K562 (cell line): Measurements from ENCODE around the gene ECPAS. TPM values are rescaled to one million over a fixed set of nuclear protein-coding genes. Genes with fewer than 3 reads are reported as not detected.
A peak's percentile ranks its signal among the peaks of the same experiment; 100 is the strongest.

ENCODE experiments used
- ATAC-seq: fragments of 200-7000 bp; cut with Tn5 transposase; 3 replicates; pipeline ENCODE4 v1.9.1; 2020; ENCODE audit warnings: moderate library complexity
- BruUV-seq: library from RNA; stranded (reverse); fragments of 400-500 nt; replicated peaks from 2 replicates; lab custom pipeline; 2021; lab: Mats Ljungman, UMichigan
- CTCF ChIA-PET: fragments of 300-600 bp; formaldehyde crosslinking; extraction: SDS; loops from one replicate; lab custom pipeline; 2021; ENCODE audit warnings: low intra/inter-chr PET ratio; lab: Yijun Ruan, JAX
- POLR2A ChIA-PET: fragments of 300-600, 350-650 bp; sonication (Branson Sonifier 250); formaldehyde crosslinking; extraction: SDS; loops from one replicate; lab custom pipeline; 2021; ENCODE audit warnings: antibody characterized with exemption, inconsistent platforms; lab: Yijun Ruan, JAX
- DNase-seq, 4 experiments: peaks; one replicate each; pipeline versions ENCODE4 v3.0.0 to v3.0.0-alpha.2; 2011 to 2018; ENCODE audit warnings: low spot score in 3 of 4, mixed read lengths in 3 of 4; ENCODE audit errors: extremely low read depth in 1 of 4
- FAIRE-seq: peaks from 2 replicates; lab custom pipeline; 2011; peaks lifted over from hg19 to GRCh38; lab: Jason Lieb, UNC
- H2AFZ ChIP-seq: 2 replicates; pipeline ENCODE4 v1.6.0; 2011; ENCODE audit warnings: low read depth, low read length, control low read depth, inconsistent platforms
- H3K27ac ChIP-seq: fragments of 200-600 bp; 3 replicates; pipeline ENCODE4 v1.8.0; 2011; ENCODE audit warnings: low read depth, mild to moderate bottlenecking, control low read depth, inconsistent platforms, low read length, moderate library complexity, mixed read lengths; ENCODE audit errors: extremely low read depth
- H3K27me3 ChIP-seq, 2 experiments: fragments of 300-600 bp in 1 of 2; 2 replicates in 1 of 2; 3 replicates in 1 of 2; pipeline versions ENCODE4 v1.6.0 to v1.8.0; 2011; ENCODE audit warnings: inconsistent platforms in 2 of 2, low read length in 2 of 2, mild to moderate bottlenecking in 1 of 2, mixed read lengths in 1 of 2, moderate library complexity in 1 of 2; ENCODE audit not compliant: control insufficient read depth in 2 of 2, insufficient read depth in 2 of 2
- H3K36me3 ChIP-seq: fragments of 300-600 bp; 3 replicates; pipeline ENCODE4 v1.8.0; 2011; ENCODE audit warnings: mild to moderate bottlenecking, low read length, inconsistent platforms; ENCODE audit not compliant: control insufficient read depth, insufficient read depth
- H3K4me1 ChIP-seq, 2 experiments: fragments of 200-600 bp in 1 of 2; replicated peaks in 1 of 2; 2 replicates in 1 of 2; 3 replicates in 1 of 2; pipeline versions ENCODE4 v1.5.1 to v1.8.0; 2011; ENCODE audit warnings: inconsistent platforms in 2 of 2, low read length in 2 of 2, mild to moderate bottlenecking in 1 of 2, mixed read lengths in 1 of 2, moderate library complexity in 1 of 2; ENCODE audit not compliant: control insufficient read depth in 2 of 2, insufficient read depth in 2 of 2
- H3K4me2 ChIP-seq: 2 replicates; pipeline ENCODE4 v1.6.1; 2011; ENCODE audit warnings: low read length, control low read depth, inconsistent platforms, mixed read lengths; ENCODE audit not compliant: insufficient read depth
- H3K4me3 ChIP-seq: fragments of 200-600 bp; sonication (generic), shearing (Covaris generic); 2 replicates; pipeline ENCODE4 v1.5.1; 2016; ENCODE audit warnings: control low read depth, inconsistent platforms
- H3K79me2 ChIP-seq: fragments of 200-600 bp; 3 replicates; pipeline ENCODE4 v1.8.0; 2011; ENCODE audit warnings: low read length, inconsistent platforms; ENCODE audit not compliant: control insufficient read depth, insufficient read depth
- H3K9ac ChIP-seq, 2 experiments: 2 replicates each; pipeline versions ENCODE4 v1.6.0 to v1.6.1; 2011; ENCODE audit warnings: low read depth in 2 of 2, low read length in 2 of 2, control low read depth in 1 of 2, inconsistent platforms in 1 of 2, mild to moderate bottlenecking in 1 of 2, mixed read lengths in 1 of 2; ENCODE audit not compliant: insufficient read depth in 1 of 2
- H3K9me1 ChIP-seq: one replicate; pipeline ENCODE4 v1.6.0; 2011; ENCODE audit warnings: inconsistent platforms, mild to moderate bottlenecking, low read length, moderate library complexity; ENCODE audit not compliant: control insufficient read depth, insufficient read depth
- H3K9me3 ChIP-seq: replicated peaks from 2 replicates; pipeline ENCODE4 v1.5.1; 2011; ENCODE audit warnings: low read depth, low read length, inconsistent platforms; ENCODE audit not compliant: control insufficient read depth, insufficient read depth
- H4K20me1 ChIP-seq: replicated peaks from 2 replicates; pipeline ENCODE4 v1.6.1; 2011; ENCODE audit warnings: low read length, inconsistent platforms, mixed read lengths; ENCODE audit not compliant: control insufficient read depth, insufficient read depth
- BRD9 ChIP-seq: fragments of 450-650 bp; IDR thresholded peaks from 2 replicates; pipeline ENCODE4 v1.6.1; 2018; ENCODE audit warnings: low read depth; ENCODE audit not compliant: partially characterized antibody
- CBX1 ChIP-seq: sonication (generic); IDR thresholded peaks from 2 replicates; pipeline ENCODE4 v1.6.1; 2016; ENCODE audit warnings: antibody characterized with exemption, low read depth, mild to moderate bottlenecking
- E2F5 ChIP-seq: sonication (generic); formaldehyde crosslinking; IDR thresholded peaks from 2 replicates; pipeline ENCODE4 v1.8.0; 2022; ENCODE audit warnings: mild to moderate bottlenecking, missing genetic modification reagents
- GATAD2A ChIP-seq: fragments of 450-650 bp; IDR thresholded peaks from 2 replicates; pipeline ENCODE4 v1.6.1; 2017
- MLLT1 ChIP-seq, 2 experiments: fragments of 450-650 bp; IDR thresholded peaks; 2 replicates each; pipeline ENCODE4 v1.6.1; 2016
- NFE2 ChIP-seq: IDR thresholded peaks from 2 replicates; pipeline ENCODE4 v1.6.1; 2014; ENCODE audit warnings: antibody characterized with exemption, low read depth
- NFIC ChIP-seq: fragments of 450-650 bp; IDR thresholded peaks from 2 replicates; pipeline ENCODE4 v1.6.1; 2017; ENCODE audit warnings: mild to moderate bottlenecking, inconsistent platforms
- PRPF4 ChIP-seq: fragments of 200-400 bp; formaldehyde crosslinking; IDR thresholded peaks from one replicate; pipeline ENCODE4 v1.6.1; 2017; ENCODE audit warnings: low read length, low read depth, mild to moderate bottlenecking; ENCODE audit not compliant: insufficient read depth, poor library complexity, severe bottlenecking
- RBM39 ChIP-seq: fragments of 200-400 bp; formaldehyde crosslinking; optimal IDR thresholded peaks from 2 replicates; pipeline ENCODE3; 2018; ENCODE audit warnings: low read depth, low read length
- SIN3A ChIP-seq, 2 experiments: fragments of 150-350 bp in 1 of 2; IDR thresholded peaks; 2 replicates each; pipeline ENCODE4 v1.6.1; 2011 to 2016; ENCODE audit warnings: borderline replicate concordance in 2 of 2, low read depth in 2 of 2, low read length in 2 of 2, mild to moderate bottlenecking in 2 of 2, moderate library complexity in 2 of 2; ENCODE audit not compliant: control insufficient read depth in 1 of 2
- SUPT5H ChIP-seq: fragments of 450-650 bp; IDR thresholded peaks from 2 replicates; pipeline ENCODE4 v1.6.1; 2016
- WGBS: fragments of 100-300 bp; shearing (Covaris generic); methylation state at CpG from one replicate; pipeline ENCODE4 v1.1.6; 2016; ENCODE audit warnings: low coverage, mixed read lengths; ENCODE audit not compliant: insufficient coverage; ENCODE audit errors: missing lambda C conversion rate; 5-methylcytosine and 5-hydroxymethylcytosine counted together
- in situ Hi-C: fragments of 300-500 bp; cut with MboI; formaldehyde crosslinking; loops from 4 replicates; pipeline ENCODE4 v1.15.0; 2018; ENCODE audit warnings: inconsistent platforms, mixed read lengths
- intact Hi-C: fragments of 100-400 bp; cut with micrococcal nuclease; formaldehyde crosslinking; loops from 2 replicates; pipeline ENCODE4 v1.14.2; 2022
- polyA plus RNA-seq, 8 experiments: library from polyadenylated mRNA; depleted of rRNA in 4 of 8; stranded (reverse) in 5 of 8; unstranded in 3 of 8; fragments of >200 nt; fragmentation: Nextera tagmentation in 2 of 8; fragmentation: Illumina TruSeq in 1 of 8; extraction: Ambion mirVana in 2 of 8; extraction: Trizol in 1 of 8; gene quantifications; 2 replicates each; pipeline versions ENCODE4 v1.2.1 to v1.2.3, GENCODE V29; 2011 to 2014; ENCODE audit warnings: inconsistent platforms in 1 of 8, missing spikeins in 1 of 8
- total RNA-seq, 7 experiments: library from RNA; depleted of rRNA in 6 of 7; stranded (reverse); fragments of >200 nt in 6 of 7; fragmentation: Illumina TruSeq in 2 of 7; extraction: Trizol in 2 of 7; gene quantifications; 2 replicates each; pipeline versions ENCODE4 v1.2.1 to v1.2.3, GENCODE V29; 2011 to 2021; ENCODE audit warnings: low replicate concordance in 1 of 7
- TF ChIP-seq, protein P1 (sequence below): conservative IDR thresholded peaks from 2 replicates; pipeline ENCODE4 v1.6.1; 2011; ENCODE audit warnings: low read depth, mild to moderate bottlenecking, low read length; ENCODE audit not compliant: control insufficient read depth
- TF ChIP-seq, protein P2 (sequence below): sonication (generic); formaldehyde crosslinking; IDR thresholded peaks from 2 replicates; pipeline ENCODE4 v1.8.0; 2023; ENCODE audit warnings: mild to moderate bottlenecking, missing genetic modification reagents

ECPAS gene
- total and polyA plus RNA-seq, 9 of the 15 experiments (the other 6 are each of a cell fraction or from before 2014, with no cell fraction given) = 14.5 to 90.9 (median 75.7) TPM

DNA sequence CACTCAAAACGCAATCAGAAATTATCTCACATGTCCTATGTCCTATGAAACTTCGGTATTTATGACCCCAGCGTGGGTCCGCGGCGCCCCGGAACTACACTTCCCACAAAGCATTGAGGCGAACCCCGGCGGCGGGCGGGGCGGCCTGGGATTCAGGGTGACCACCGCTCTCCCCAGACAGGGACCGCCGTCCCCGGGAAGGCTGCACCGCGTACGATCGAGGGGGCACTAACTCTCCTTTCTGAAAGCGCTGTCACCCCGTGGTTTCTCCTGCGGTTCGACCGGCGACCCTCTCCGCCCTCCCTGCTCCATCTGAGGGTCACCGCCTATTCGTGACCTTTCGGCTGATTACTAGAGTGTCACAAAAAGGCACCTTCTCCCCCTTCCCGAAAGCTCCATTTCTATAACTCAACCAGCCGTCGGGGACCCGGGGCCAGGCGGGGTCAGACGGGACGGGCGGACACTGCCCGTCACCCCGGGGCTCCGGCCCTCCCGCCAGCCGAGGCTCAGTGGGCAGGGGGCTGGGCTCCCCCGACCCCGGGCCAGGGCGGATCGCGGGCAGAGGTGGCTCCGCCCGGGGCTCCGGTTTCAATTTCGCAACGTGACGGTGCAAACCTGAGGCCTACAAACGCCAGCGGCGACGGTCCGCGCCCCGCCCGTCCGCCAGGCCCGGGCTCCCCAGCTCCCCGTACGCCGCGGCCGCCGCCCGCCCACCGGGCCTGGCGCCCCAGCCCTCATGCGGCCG is 1.3 kb downstream of the ECPAS start:
- under 1% methylated on average over 42 of the region's 76 CpGs for WGBS
- CTCF ChIA-PET = no interaction called here
- POLR2A ChIA-PET = interaction anchor here (0.6 to 1.7 kb wide), 8 partner anchors 11 to 148 kb away, joined by 3 to 5 read pairs (median 3); partner anchors contain the start of gene DNAJC25
- Histone ChIP-seq H3K9me3 (no peaks in the 10 kb centered on the region), H3K4me2 (peak overlapping the region; percentile 95), H3K27ac (peak overlapping the region; percentile 97), H3K79me2 (peaks cover 64% of the 10 kb centered on the region), H3K4me3 (peak overlapping the region; percentile 94), H4K20me1 (no peaks in the 10 kb centered on the region), H2AFZ (peak overlapping the region; percentile 75), H3K9ac (peak overlapping the region; percentile 89 to 91), H3K9me1 (no peaks in the 10 kb centered on the region), H3K36me3 (peaks cover 10% of the 10 kb centered on the region; the same call in 1 of the 3 replicates), H3K4me1 (peaks cover 8 to 18% of the 10 kb centered on the region in 2 experiments; a peak in 3 of 5 replicates), H3K27me3 (no peaks in the 10 kb centered on the region)
- ATAC-seq (peak; percentile 85), DNase-seq (peak; percentile 76 to 89 (median 78)), FAIRE-seq (peak; percentile 70)
- BruUV-seq = no TSS peak
- intact Hi-C loops = loop anchor here (5.0 to 10.0 kb wide), 2 partner anchors 44 to 152 kb away; partner anchors contain the start of genes DNAJC25 and ZNF483
- in situ Hi-C loops = no loop called here
- TF ChIP-seq PRPF4 = peak; percentile 51
- no peak for TF ChIP-seq GATAD2A
- TF ChIP-seq, protein P1, sequence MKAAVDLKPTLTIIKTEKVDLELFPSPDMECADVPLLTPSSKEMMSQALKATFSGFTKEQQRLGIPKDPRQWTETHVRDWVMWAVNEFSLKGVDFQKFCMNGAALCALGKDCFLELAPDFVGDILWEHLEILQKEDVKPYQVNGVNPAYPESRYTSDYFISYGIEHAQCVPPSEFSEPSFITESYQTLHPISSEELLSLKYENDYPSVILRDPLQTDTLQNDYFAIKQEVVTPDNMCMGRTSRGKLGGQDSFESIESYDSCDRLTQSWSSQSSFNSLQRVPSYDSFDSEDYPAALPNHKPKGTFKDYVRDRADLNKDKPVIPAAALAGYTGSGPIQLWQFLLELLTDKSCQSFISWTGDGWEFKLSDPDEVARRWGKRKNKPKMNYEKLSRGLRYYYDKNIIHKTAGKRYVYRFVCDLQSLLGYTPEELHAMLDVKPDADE = peak; percentile 30; the same call in 1 of the 2 replicates
- TF ChIP-seq SUPT5H = peak; percentile 76
- TF ChIP-seq CBX1 = 0 out of 2 replicates have a peak, but pooled peaks have one; percentile 3
- TF ChIP-seq, protein P2, sequence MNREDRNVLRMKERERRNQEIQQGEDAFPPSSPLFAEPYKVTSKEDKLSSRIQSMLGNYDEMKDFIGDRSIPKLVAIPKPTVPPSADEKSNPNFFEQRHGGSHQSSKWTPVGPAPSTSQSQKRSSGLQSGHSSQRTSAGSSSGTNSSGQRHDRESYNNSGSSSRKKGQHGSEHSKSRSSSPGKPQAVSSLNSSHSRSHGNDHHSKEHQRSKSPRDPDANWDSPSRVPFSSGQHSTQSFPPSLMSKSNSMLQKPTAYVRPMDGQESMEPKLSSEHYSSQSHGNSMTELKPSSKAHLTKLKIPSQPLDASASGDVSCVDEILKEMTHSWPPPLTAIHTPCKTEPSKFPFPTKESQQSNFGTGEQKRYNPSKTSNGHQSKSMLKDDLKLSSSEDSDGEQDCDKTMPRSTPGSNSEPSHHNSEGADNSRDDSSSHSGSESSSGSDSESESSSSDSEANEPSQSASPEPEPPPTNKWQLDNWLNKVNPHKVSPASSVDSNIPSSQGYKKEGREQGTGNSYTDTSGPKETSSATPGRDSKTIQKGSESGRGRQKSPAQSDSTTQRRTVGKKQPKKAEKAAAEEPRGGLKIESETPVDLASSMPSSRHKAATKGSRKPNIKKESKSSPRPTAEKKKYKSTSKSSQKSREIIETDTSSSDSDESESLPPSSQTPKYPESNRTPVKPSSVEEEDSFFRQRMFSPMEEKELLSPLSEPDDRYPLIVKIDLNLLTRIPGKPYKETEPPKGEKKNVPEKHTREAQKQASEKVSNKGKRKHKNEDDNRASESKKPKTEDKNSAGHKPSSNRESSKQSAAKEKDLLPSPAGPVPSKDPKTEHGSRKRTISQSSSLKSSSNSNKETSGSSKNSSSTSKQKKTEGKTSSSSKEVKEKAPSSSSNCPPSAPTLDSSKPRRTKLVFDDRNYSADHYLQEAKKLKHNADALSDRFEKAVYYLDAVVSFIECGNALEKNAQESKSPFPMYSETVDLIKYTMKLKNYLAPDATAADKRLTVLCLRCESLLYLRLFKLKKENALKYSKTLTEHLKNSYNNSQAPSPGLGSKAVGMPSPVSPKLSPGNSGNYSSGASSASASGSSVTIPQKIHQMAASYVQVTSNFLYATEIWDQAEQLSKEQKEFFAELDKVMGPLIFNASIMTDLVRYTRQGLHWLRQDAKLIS (CRISPR knock-in tag) = peak; percentile 67; the same call in 1 of the 2 replicates
- TF ChIP-seq E2F5 (CRISPR knock-in tag) = no peak
- TF ChIP-seq BRD9 = no peak
- peak in 1 of 2 experiments; percentile 39; a peak in 1 of 4 replicates for TF ChIP-seq SIN3A (IDR thresholded peaks at IDR 0.05; ENCODE audit: borderline replicate concordance in 2 of 2, control insufficient read depth in 1 of 2, low read depth in 2 of 2, low read length in 2 of 2)
- peak; percentile 52 for TF ChIP-seq NFE2
- peak; percentile 65 for TF ChIP-seq RBM39
- TF ChIP-seq NFIC = peak; percentile 73
- TF ChIP-seq MLLT1 (IDR thresholded peaks at IDR 0.05) = peak in 1 of 2 experiments; percentile 64; a peak in 1 of 4 replicates
